Aorta (tissue), 5 donors: ENCODE results near the gene RAB4B. TPM values are rescaled to one million over a fixed set of nuclear protein-coding genes. Genes with fewer than 3 reads are reported as not detected.
"Not testable (repeated sequence)": the region's sequence is repeated elsewhere in the genome, so short reads cannot be mapped to it uniquely, and the experiment has no call there.

Source experiments
- ATAC-seq: fragments of 200-7000 bp; cut with Tn5 transposase; one replicate; pipeline ENCODE4 v1.9.1; 2022; ENCODE audit warnings: moderate library complexity; ENCODE audit not compliant: low FRiP score
- DNase-seq, 2 donors: peaks; one replicate each; pipeline ENCODE4 v3.0.0-alpha.2; 2020
- H3K27ac ChIP-seq, 2 donors: one replicate each; pipeline ENCODE4 v1.5.1; 2013; ENCODE audit warnings: low read length in 2 of 2, mild to moderate bottlenecking in 2 of 2, moderate library complexity in 2 of 2, control low read depth in 1 of 2, inconsistent platforms in 1 of 2, low read depth in 1 of 2
- H3K27me3 ChIP-seq, 2 donors: one replicate each; pipeline ENCODE4 v1.6.1; 2013; ENCODE audit warnings: control low read depth in 1 of 2, low read length in 1 of 2, mild to moderate bottlenecking in 1 of 2, moderate library complexity in 1 of 2; ENCODE audit not compliant: insufficient read depth in 2 of 2, control insufficient read depth in 1 of 2
- H3K36me3 ChIP-seq, 2 donors: one replicate each; pipeline ENCODE4 v1.6.1; 2013; ENCODE audit warnings: control low read depth in 1 of 2, low read length in 1 of 2, mild to moderate bottlenecking in 1 of 2; ENCODE audit not compliant: insufficient read depth in 2 of 2, control insufficient read depth in 1 of 2
- H3K4me1 ChIP-seq, 2 donors: one replicate each; pipeline ENCODE4 v1.6.1; 2013; ENCODE audit warnings: low read length in 2 of 2, control low read depth in 1 of 2, mild to moderate bottlenecking in 1 of 2, moderate library complexity in 1 of 2; ENCODE audit not compliant: insufficient read depth in 2 of 2, control insufficient read depth in 1 of 2
- H3K4me3 ChIP-seq, 2 donors: one replicate each; pipeline ENCODE4 v1.5.1; 2013; ENCODE audit warnings: low read length in 2 of 2, control low read depth in 1 of 2, mild to moderate bottlenecking in 1 of 2
- H3K9me3 ChIP-seq: one replicate; pipeline ENCODE4 v1.6.1; 2013; ENCODE audit warnings: mild to moderate bottlenecking, low read length; ENCODE audit not compliant: control insufficient read depth
- WGBS, 2 donors: extraction: QIAGEN DNeasy Blood & Tissue Kit; methylation state at CpG; one replicate each; pipeline ENCODE4 v1.1.7; 2013; 5-methylcytosine and 5-hydroxymethylcytosine counted together
- intact Hi-C, 2 donors: fragments of 100-400 bp; cut with DNase I; formaldehyde crosslinking; loops; one replicate each; pipeline versions ENCODE4 v1.14.2 to v1.15.0; 2022
- polyA plus RNA-seq, 2 donors: library from polyadenylated mRNA; stranded (reverse); fragments of 200-250 nt; gene quantifications; one replicate each; pipeline ENCODE4 v1.2.3, GENCODE V29; 2013
- total RNA-seq, 2 donors: library from RNA; stranded (reverse); fragmentation: NEBNext Ultra II Directional; extraction: Animal tissue kit (Norgen Biotek cat#: 25700); gene quantifications; one replicate each; pipeline ENCODE4 v1.2.1, GENCODE V29; 2021
- donor health status: healthy with polysubstance abuse.
- donor health status: Bipolar disorder and iron deficiency.
- donor health status: DM: no; HTN: no; CAD: no.
- donor health status: DM: no; HTN: no; CAD: no.
- donor health status: DM: yes; HTN: yes; CAD: no.

RAB4B gene
- total and polyA plus RNA-seq, 4 donors: 19.3 to 67.2 (median 30.7) TPM

DNA sequence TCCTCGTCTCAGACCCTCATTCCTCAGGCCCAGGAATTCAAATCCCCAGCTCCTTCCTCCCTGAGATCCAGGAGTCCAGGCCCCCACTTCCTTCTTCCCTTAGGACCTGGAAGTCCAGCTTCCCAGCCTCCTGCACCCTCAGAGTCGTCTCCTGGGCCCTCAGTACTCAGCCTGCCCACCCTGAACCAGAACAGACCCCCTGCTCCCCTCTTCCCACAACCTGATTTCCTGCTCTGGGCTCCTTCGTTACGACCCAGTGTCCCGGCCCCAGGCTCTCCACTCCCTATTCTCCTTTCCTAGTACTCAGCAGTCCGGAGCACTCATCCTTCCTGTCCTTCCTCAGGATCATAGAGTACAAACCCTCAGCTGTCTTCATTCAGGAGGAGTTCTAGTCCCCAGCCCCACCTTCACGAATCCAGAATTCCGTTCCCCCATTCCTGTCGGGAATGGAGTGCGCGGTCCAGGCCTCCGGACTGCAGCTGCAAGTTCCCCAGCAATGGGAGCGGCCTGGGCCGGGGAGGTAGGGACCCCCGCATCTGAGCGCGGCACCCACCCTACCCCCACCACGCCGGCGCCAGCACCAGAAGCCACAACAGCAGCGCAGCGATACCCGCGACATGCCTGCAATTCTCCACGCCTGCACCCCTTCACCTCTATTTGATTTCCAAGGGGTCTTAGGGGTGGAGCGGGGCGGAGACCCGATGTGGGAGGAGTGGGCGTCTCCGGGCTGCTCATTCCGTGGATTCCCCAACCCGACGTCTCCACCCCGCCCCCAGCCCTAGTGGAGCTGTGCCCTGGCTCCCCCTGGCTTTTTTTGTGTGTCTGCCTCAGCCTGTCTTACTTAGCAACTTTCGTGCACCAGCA lies 33.7 kb downstream of the RAB4B start:
- ATAC-seq (no peak), DNase-seq (peak in 1 of 2 donors; percentile 74)
- no peaks in the 10 kb centered on the region for H3K9me3 ChIP-seq
- no peaks in the 10 kb centered on the region for H3K27me3 ChIP-seq
- peaks cover 0 to 2% of the 10 kb centered on the region in 2 donors for H3K4me1 ChIP-seq
- H3K27ac ChIP-seq: no peak overlapping the region
- WGBS, 2 donors: 32 to 34% methylated on average over 29 to 35 of the region's 35 CpGs
- H3K36me3 ChIP-seq: peaks cover 0 to 2% of the 10 kb centered on the region in 2 donors
- no peak overlapping the region for H3K4me3 ChIP-seq
- intact Hi-C loops: no loop called here

DNA sequence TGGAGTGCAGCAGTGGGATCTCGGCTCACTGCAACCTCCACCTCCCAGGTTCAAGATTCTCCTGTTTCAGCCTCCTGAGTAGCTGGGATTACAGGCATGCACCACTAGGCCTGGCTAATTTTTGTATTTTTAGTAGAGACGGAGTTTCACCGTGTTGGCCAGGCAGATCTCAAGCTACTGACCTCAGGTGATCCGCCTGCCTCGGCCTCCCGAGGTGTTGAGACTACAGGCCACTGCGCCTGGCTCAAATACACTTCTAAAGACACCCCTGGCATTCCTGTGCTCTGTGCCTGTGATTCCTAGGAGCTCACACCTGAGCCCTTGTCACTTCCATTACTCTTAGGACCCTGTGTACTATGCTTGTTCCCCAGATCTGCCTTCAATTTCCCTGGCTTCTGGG lies 34.5 kb downstream of the RAB4B start:
- intact Hi-C loops, H3K4me1 ChIP-seq, H3K27me3 ChIP-seq, ATAC-seq, H3K36me3 ChIP-seq, H3K9me3 ChIP-seq, H3K27ac ChIP-seq, H3K4me3 ChIP-seq, DNase-seq: not testable (repeated sequence)
- 83 to 84% methylated on average over 7 of the region's 7 CpGs for WGBS, 2 donors

DNA sequence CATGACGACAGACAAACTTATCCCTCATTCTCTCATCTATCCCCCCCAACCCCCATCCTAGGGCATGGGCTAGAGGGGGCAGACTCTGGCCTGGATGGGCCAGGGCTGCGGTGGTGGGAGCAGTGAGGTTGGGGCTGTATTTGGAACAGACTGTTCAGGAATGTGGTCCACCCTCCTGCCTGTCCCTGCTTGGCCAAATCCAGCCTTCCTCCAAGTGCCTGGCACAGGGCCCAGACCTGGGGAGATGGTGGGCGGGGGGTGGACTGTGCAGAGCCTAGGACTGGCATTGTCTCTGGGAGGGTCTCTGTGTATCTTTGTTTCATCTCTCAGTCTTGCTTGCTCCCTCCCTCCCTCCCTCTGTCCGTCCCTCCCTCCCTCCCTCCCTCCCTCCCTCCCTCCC lies 35.1 kb downstream of the RAB4B start:
- H3K4me1 ChIP-seq: peaks cover 0 to 2% of the 10 kb centered on the region in 2 donors
- ATAC-seq (no peak), DNase-seq (peak in 1 of 2 donors; percentile 80)
- intact Hi-C loops: no loop called here
- WGBS, 2 donors: 1 to 11% methylated on average over 4 of the region's 4 CpGs
- H3K27ac ChIP-seq: no peak overlapping the region
- H3K36me3 ChIP-seq: peaks cover 0 to 2% of the 10 kb centered on the region in 2 donors
- no peaks in the 10 kb centered on the region for H3K27me3 ChIP-seq
- no peak overlapping the region for H3K4me3 ChIP-seq
- no peaks in the 10 kb centered on the region for H3K9me3 ChIP-seq

DNA sequence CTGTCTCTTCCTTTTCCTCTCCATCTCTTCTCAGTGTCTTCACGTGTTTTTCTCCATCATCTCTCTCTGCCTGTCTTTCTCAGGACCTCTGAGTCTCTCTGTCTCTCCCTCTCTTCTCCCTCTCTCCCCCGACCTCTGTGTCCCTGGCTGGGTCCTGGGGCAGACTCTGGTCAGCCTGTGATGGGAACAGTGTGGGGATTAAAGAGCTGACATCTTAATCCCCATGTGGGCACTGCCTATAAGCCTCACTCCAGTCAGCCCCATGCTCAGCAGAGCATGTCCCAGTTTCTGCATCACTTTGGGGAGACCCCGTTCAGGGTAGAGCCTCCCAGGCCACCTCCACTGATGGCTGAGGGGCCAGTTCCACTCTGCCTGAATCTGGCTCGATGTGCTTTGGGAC lies 37.2 kb downstream of the RAB4B start:
- DNase-seq: no peak
- intact Hi-C loops: no loop called here
- no peak for ATAC-seq
- no peaks in the 10 kb centered on the region for H3K27me3 ChIP-seq
- H3K27ac ChIP-seq: no peak overlapping the region
- 77 to 79% methylated on average over 4 of the region's 4 CpGs for WGBS, 2 donors
- no peaks in the 10 kb centered on the region for H3K36me3 ChIP-seq
- H3K4me3 ChIP-seq: no peak overlapping the region
- H3K4me1 ChIP-seq: peaks cover 0 to 4% of the 10 kb centered on the region in 2 donors
- no peaks in the 10 kb centered on the region for H3K9me3 ChIP-seq

DNA sequence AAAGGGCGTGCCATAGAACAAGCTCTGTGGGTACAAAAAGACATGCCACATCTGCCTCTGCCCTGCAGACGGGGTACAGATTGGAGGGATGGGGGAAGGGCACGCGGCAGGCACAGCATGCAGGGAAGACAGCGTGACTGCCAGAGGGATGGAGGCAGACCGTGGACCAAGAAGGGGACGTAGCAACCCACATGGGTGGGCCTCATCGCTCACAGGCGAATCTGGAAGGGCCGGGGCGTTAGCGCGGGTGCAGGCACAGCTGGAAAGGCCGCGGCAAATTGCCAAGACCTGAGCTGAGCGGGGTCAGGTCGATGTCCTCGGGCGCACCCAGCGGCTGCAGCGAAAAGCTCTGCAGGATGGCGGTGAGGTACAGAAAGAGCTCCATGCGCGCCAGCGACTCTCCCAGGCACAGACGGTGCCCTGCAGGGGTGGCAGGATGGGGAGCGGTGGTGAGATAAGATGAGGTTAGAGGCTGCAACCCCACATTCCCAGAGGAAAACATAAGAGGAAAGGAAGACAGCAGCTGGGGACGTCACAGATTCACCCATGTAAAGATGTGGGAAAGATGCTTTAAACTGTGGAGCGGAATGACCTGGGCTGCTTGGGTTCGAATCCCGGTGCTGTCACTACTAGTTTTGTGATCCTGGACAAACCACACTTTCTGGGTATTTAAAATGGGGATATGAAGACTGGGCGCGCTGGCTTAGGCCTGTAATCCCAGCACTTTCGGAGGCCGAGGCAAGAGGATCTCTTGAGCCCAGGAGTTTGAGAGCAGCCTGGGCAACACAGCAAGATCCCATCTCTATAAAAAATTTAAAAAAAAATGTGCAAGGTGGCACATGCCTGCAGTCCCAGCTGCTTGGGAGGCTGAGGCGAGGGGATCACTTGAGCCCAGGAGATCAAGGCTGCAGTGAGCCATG lies 40.7 kb downstream of the RAB4B start:
- H3K27me3 ChIP-seq, H3K36me3 ChIP-seq, H3K9me3 ChIP-seq, H3K4me3 ChIP-seq, H3K27ac ChIP-seq, H3K4me1 ChIP-seq: not testable (repeated sequence)
- peak; percentile 87 to 92 for DNase-seq
- intact Hi-C loops: loop anchor here (1.0 to 2.0 kb wide), 2 partner anchors 156 kb away; no protein-coding TSS in a partner anchor
- 23 to 37% methylated on average over 21 to 35 of the region's 36 CpGs for WGBS, 2 donors
- peak; percentile 84 for ATAC-seq

DNA sequence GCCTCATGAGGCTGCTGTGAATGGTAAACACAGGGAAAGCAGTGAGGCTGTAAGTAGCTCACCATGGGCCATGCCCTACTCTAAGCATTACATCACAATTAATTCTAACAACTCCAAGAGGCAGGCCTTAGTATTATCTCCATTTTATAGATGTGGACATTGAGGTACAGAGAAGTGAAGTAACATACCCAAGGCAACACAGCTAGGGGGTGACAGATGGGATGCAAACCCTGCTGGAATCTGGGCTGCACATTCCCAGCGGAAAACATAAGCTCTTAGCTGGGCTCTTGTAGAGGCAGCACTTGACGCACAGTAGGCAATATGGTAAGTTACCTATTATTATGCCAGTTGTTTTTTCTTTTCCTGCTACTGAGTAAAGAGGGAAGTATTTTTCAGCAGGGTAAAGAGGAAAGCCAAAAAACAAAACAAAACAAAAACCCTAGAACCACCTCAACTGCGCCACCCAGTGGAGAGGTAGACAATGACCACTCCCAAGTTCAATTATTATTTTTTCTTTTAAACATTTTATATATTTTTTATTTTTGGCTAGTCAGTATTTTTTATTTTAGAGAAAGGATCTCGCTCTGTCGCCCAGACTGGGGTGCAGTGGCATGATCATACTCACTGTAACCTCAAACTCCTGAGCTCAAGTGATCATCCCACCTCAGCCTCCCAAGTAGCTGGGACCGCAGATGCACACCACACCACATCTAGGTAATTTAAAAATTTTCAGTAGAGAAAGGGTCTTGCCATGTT lies 41.6 kb downstream of the RAB4B start:
- H3K4me1 ChIP-seq, DNase-seq, H3K27ac ChIP-seq, H3K36me3 ChIP-seq, H3K9me3 ChIP-seq, H3K27me3 ChIP-seq, H3K4me3 ChIP-seq: not testable (repeated sequence)
- peak; percentile 74 for ATAC-seq
- 44 to 46% methylated on average over 6 of the region's 6 CpGs for WGBS, 2 donors
- intact Hi-C loops: loop anchor here (1.0 to 2.0 kb wide), 2 partner anchors 157 kb away; no protein-coding TSS in a partner anchor

DNA sequence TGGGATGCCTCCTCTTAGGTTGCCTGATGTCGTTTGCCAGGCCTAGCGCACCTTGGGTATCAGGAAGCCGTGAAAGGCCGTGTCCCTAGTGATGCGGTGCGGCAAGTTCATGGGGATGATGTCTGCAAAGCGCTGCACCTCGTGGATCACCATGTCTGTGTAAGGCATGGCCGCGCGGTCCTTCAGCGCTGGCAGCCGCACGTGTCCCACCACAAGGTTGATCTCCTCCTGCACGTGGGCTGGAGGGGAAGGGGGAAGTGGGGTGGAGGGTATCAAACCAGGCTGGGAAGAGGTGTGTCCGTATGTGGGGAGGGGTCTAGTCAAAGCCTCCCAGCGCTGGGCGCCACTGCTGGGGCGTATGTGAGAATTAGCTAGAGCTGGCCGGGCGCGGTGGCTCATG lies 44.1 kb downstream of the RAB4B start:
- no peak overlapping the region for H3K4me3 ChIP-seq
- H3K4me1 ChIP-seq: peaks cover 0 to 2% of the 10 kb centered on the region in 2 donors
- DNase-seq (no peak), ATAC-seq (no peak)
- WGBS, 2 donors: 90 to 92% methylated on average over 22 of the region's 22 CpGs
- no peaks in the 10 kb centered on the region for H3K9me3 ChIP-seq
- H3K27me3 ChIP-seq: no peaks in the 10 kb centered on the region
- H3K27ac ChIP-seq: no peak overlapping the region
- intact Hi-C loops: no loop called here
- peaks cover 0 to 4% of the 10 kb centered on the region in 2 donors for H3K36me3 ChIP-seq
